Dendritic cell treated with granulocyte-macrophage colony-stimulating factor and Interleukin-4, amounts not matched to agents 40 ng/mL and 50 ng/mL, for 4 days (primary cell): ENCODE data around the gene ALG11.
"Not testable (repeated sequence)": the region's sequence is repeated elsewhere in the genome, so short reads cannot be mapped to it uniquely, and the experiment has no call there.

ENCODE experiments used
- H3K27ac Mint-ChIP-seq: one replicate; pipeline ENCODE4 v1.8.0; 2022; ENCODE audit warnings: mild to moderate bottlenecking, mixed read lengths
- H3K27me3 Mint-ChIP-seq: one replicate; pipeline ENCODE4 v1.8.0; 2022; ENCODE audit warnings: mild to moderate bottlenecking, mixed read lengths
- H3K36me3 Mint-ChIP-seq: one replicate; pipeline ENCODE4 v1.8.0; 2022; ENCODE audit warnings: low read depth, mixed read lengths
- H3K4me1 Mint-ChIP-seq: one replicate; pipeline ENCODE4 v1.8.0; 2022; ENCODE audit warnings: low read depth, mixed read lengths
- H3K4me3 Mint-ChIP-seq: one replicate; pipeline ENCODE4 v1.8.0; 2022; ENCODE audit warnings: mild to moderate bottlenecking, moderate library complexity, mixed read lengths
- H3K9me3 Mint-ChIP-seq: one replicate; pipeline ENCODE4 v1.8.0; 2022; ENCODE audit warnings: mixed read lengths
- intact Hi-C: fragments of 100-400 bp; cut with micrococcal nuclease; formaldehyde crosslinking; loops from one replicate; pipeline ENCODE4 v1.15.0; 2022

Gene ALG11

GRCh38 chr13:51983292-51983691, 28.9 kb upstream of the ALG11 start:
- H3K4me1 Mint-ChIP-seq, H3K4me3 Mint-ChIP-seq, H3K27me3 Mint-ChIP-seq, H3K9me3 Mint-ChIP-seq, intact Hi-C loops, H3K27ac Mint-ChIP-seq, H3K36me3 Mint-ChIP-seq: not testable (repeated sequence)

DNA sequence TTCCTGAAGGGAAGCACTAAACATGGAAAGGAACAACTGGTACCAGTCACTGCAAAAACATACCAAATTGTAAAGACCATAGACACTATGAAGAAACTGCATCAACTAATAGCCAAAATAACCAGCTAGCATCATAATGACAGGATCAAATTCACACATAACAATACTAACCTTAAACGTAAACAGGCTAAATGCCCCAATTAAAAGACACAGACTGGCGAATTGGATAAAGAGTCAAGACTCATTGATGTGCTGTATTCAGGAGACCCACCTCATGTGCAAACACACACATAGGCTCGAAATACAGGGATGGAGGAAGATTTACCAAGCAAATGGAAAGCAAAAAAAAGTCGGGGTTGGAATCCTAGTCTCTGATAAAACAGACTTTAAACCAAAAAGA, 27.3 kb upstream of the ALG11 start:
- H3K36me3 Mint-ChIP-seq, H3K4me3 Mint-ChIP-seq, intact Hi-C loops, H3K27ac Mint-ChIP-seq, H3K9me3 Mint-ChIP-seq, H3K4me1 Mint-ChIP-seq, H3K27me3 Mint-ChIP-seq: not testable (repeated sequence)

- no peak overlapping the region for H3K4me3 Mint-ChIP-seq
- intact Hi-C loops, result no loop called here
- no peaks in the 10 kb centered on the region for H3K9me3 Mint-ChIP-seq
- H3K27me3 Mint-ChIP-seq, result peaks cover 4% of the 10 kb centered on the region
- H3K27ac Mint-ChIP-seq, result no peak overlapping the region
- no peaks in the 10 kb centered on the region for H3K4me1 Mint-ChIP-seq
- H3K36me3 Mint-ChIP-seq, result no peaks in the 10 kb centered on the region
Observed at GRCh38 chr13:51988988-51989618, 23.1 kb upstream of the ALG11 start.

GRCh38 chr13:51993713-51994112, 18.5 kb upstream of the ALG11 start:
- Mint-ChIP-seq H3K4me3 (no peak overlapping the region), H3K9me3 (no peaks in the 10 kb centered on the region), H3K27ac (no peak overlapping the region), H3K27me3 (peaks cover 4% of the 10 kb centered on the region), H3K36me3 (no peaks in the 10 kb centered on the region), H3K4me1 (peaks cover 16% of the 10 kb centered on the region)
- intact Hi-C loops, result no loop called here

DNA sequence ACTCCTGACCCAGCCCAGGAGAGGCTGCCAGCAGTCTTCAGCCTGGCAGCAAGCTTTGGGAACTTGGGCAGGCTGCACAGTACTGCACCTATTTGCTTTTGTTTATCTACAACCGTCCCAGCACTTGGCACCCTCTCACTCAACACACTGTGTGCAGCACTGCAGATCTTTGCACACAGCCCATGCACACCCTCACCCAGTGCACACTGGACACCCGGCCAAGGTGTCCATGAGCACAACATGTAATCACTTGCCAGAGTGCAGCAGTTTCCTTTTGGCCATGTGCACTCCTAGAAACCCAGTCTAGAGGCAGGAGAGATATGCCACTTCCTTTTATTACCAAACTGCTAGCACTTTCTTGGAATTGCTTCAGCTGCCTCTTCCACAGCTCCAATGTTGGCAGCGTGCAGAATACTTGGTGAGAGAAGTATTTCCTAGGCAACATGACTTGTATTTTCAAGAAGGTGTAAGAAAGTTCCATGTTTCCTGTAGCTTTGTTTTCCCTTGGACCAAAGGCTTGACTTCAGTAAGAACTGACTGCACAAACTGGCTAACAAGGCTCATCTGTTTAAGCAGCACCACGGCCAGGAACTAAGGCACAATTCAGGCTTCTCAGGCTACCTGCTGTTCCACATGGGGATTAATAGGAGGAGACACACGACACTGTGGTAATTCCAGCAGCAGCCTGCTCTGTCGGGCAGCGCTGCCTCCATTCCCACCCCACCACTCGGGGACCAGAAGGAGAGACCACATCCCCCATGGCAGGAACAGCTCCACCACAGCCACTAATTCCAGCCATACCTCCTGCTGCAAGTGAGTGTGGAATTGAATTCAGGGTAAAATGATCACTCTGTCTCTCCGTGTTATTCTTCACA, 16.3 kb upstream of the ALG11 start:
- H3K27me3 Mint-ChIP-seq, result peaks cover 11% of the 10 kb centered on the region
- peaks cover 16% of the 10 kb centered on the region for H3K4me1 Mint-ChIP-seq
- intact Hi-C loops, result no loop called here

GRCh38 chr13:51996641-51997040, 15.6 kb upstream of the ALG11 start:
- intact Hi-C loops, result no loop called here
- Mint-ChIP-seq H3K9me3 (no peaks in the 10 kb centered on the region), H3K27ac (no peak overlapping the region), H3K4me3 (no peak overlapping the region), H3K27me3 (peaks cover 11% of the 10 kb centered on the region), H3K4me1 (peaks cover 16% of the 10 kb centered on the region), H3K36me3 (no peaks in the 10 kb centered on the region)

More for the DNA sequence above, 16.3 kb upstream of the ALG11 start:
- H3K4me3 Mint-ChIP-seq, result no peak overlapping the region
- no peaks in the 10 kb centered on the region for H3K36me3 Mint-ChIP-seq
- peak overlapping the region; percentile 50 for H3K27ac Mint-ChIP-seq
- no peaks in the 10 kb centered on the region for H3K9me3 Mint-ChIP-seq

DNA sequence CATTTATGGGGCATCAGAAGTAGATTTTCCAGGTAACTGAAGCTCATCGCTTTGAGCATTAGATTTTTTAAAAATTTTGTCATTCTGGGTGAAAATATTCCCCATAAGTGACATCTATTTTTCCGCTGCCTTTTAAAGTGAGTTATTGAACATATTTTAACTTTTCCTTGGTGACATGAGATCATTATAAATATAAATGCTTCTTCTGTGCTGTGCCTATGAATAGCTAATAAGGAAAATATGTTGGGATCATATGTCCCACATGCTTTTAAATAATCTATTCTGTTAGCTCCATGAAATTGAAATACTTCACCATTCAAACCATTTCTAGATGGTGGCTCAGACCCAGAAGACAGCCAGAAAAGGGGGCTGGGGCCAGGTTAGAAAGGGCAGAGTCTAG, 15.0 kb upstream of the ALG11 start:
- no peak overlapping the region for H3K4me3 Mint-ChIP-seq
- no peaks in the 10 kb centered on the region for H3K9me3 Mint-ChIP-seq
- H3K27me3 Mint-ChIP-seq, result peaks cover 11% of the 10 kb centered on the region
- peaks cover 16% of the 10 kb centered on the region for H3K4me1 Mint-ChIP-seq
- intact Hi-C loops, result no loop called here
- no peak overlapping the region for H3K27ac Mint-ChIP-seq
- no peaks in the 10 kb centered on the region for H3K36me3 Mint-ChIP-seq

DNA sequence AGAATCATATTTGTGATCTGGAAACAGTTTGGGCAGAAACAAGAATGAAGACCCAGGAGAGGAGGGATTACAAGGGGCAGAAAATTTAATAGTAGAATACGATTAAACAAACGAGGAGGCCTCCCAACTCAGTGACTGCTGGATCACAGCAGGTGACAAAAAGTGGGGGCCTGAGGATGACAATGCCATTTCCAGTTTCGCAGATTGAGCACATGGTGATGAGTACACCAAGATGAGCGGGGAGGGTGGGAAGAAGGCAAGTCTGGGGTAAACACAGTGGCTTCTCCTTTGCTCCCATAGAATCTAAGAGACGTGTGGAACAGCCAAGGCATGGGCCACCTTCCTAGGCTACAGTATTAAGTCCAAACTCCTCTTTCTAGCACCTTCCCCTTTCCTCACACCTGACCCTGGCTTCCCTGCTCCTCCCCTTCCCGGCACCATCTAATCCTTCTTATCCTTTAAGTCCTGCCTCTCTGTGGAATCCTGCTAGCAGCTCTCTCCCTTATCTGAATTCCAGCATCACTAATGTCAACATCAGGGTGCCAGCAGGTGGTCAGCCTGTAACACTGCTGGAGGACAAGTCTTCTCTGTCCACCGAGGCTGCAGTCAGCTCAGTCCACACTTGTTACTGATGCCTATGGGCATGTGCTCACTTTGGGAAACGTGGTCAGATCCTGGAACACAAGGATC, 14.4 kb upstream of the ALG11 start:
- H3K4me3 Mint-ChIP-seq, result no peak overlapping the region
- intact Hi-C loops, result no loop called here
- peaks cover 11% of the 10 kb centered on the region for H3K27me3 Mint-ChIP-seq
- H3K36me3 Mint-ChIP-seq, result no peaks in the 10 kb centered on the region
- H3K9me3 Mint-ChIP-seq, result no peaks in the 10 kb centered on the region
- no peak overlapping the region for H3K27ac Mint-ChIP-seq
- H3K4me1 Mint-ChIP-seq, result peaks cover 16% of the 10 kb centered on the region

GRCh38 chr13:51998723-51999509, 13.3 kb upstream of the ALG11 start:
- intact Hi-C loops, result no loop called here
- H3K27me3 Mint-ChIP-seq, result peaks cover 11% of the 10 kb centered on the region
- peaks cover 16% of the 10 kb centered on the region for H3K4me1 Mint-ChIP-seq
- no peak overlapping the region for H3K4me3 Mint-ChIP-seq
- H3K36me3 Mint-ChIP-seq, result no peaks in the 10 kb centered on the region
- no peaks in the 10 kb centered on the region for H3K9me3 Mint-ChIP-seq
- H3K27ac Mint-ChIP-seq, result no peak overlapping the region

GRCh38 chr13:51999510-51999911, 12.7 kb upstream of the ALG11 start:
- Mint-ChIP-seq H3K27me3 (peaks cover 11% of the 10 kb centered on the region), H3K4me3 (no peak overlapping the region), H3K9me3 (no peaks in the 10 kb centered on the region), H3K36me3 (no peaks in the 10 kb centered on the region), H3K27ac (no peak overlapping the region), H3K4me1 (peaks cover 16% of the 10 kb centered on the region)
- intact Hi-C loops, result no loop called here

DNA sequence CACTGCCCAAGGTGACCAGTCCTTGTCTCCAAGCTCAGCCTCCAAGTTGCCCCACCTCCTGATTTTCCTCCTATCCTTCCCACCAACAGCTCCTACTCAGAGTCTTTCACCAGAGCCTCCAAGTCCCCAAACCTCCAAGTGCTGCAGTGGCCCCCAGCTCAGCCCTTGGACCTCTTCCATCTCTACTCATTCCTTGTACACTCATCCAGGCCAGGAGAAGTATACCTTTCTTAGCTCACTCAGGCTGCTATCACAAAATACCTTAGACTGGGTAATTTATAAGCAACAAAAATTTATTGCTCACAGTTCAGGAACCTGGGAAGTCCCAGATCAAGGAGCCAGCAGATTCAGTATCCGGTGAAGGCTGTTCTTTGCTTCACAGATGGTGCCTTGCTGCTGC, 12.3 kb upstream of the ALG11 start:
- Mint-ChIP-seq H3K36me3 (no peaks in the 10 kb centered on the region), H3K27me3 (peaks cover 11% of the 10 kb centered on the region), H3K9me3 (no peaks in the 10 kb centered on the region), H3K4me1 (peaks cover 15% of the 10 kb centered on the region), H3K27ac (no peak overlapping the region), H3K4me3 (no peak overlapping the region)
- intact Hi-C loops, result loop anchor here (2.0 kb wide), 1 partner anchor 201 kb away; no protein-coding TSS in a partner anchor

DNA sequence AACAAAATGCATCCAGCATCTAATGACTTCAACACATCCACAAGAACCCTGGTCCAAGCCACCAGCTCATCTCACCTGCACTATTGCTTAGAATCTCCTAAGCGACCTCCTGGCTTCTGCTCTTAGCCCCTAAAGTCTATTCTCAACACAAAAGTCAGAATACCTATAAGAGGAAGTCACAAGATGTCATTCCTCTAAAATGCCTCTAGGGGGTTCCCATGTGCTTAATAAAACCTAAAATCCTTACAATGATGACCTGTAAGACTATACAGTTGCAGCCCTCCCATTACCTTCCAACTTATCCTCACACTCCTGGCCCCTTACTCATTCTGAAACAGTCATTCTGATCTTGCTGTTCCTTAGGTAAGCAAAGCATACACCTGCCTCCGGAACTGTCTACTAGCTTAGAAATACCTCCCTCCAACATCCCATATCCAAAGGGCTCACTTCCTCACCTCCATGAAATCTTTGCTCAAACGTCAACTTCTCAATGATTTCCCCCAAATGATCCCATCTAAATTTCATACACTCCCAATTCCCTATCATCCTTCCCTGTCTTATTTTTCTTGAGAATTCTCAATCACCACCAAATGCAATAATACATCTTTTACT, 11.0 kb upstream of the ALG11 start:
- peaks cover 2% of the 10 kb centered on the region for H3K4me1 Mint-ChIP-seq
- H3K36me3 Mint-ChIP-seq, result no peaks in the 10 kb centered on the region
- intact Hi-C loops, result loop anchor here (2.0 kb wide), 1 partner anchor 200 kb away; no protein-coding TSS in a partner anchor
- H3K27me3 Mint-ChIP-seq, result peaks cover 13% of the 10 kb centered on the region
- no peak overlapping the region for H3K27ac Mint-ChIP-seq
- no peak overlapping the region for H3K4me3 Mint-ChIP-seq
- no peaks in the 10 kb centered on the region for H3K9me3 Mint-ChIP-seq

- Mint-ChIP-seq H3K4me1 (no peaks in the 10 kb centered on the region), H3K36me3 (no peaks in the 10 kb centered on the region), H3K27ac (no peak overlapping the region), H3K4me3 (no peak overlapping the region), H3K27me3 (peaks cover 19% of the 10 kb centered on the region), H3K9me3 (no peaks in the 10 kb centered on the region)
- intact Hi-C loops, result no loop called here
Observed at GRCh38 chr13:52002361-52002760, 9.8 kb upstream of the ALG11 start.
